HUES64 (cell line): ENCODE data around the gene BCAS3.

Source experiments
- H3K27ac ChIP-seq: 2 replicates; pipeline ENCODE4 v1.7.0; 2013; ENCODE audit warnings: low read depth, low read length, inconsistent platforms
- H3K27me3 ChIP-seq: 2 replicates; pipeline ENCODE4 v1.6.1; 2013; ENCODE audit warnings: mild to moderate bottlenecking, low read length; ENCODE audit not compliant: insufficient read depth
- H3K36me3 ChIP-seq: 2 replicates; pipeline ENCODE4 v1.6.1; 2013; ENCODE audit warnings: mild to moderate bottlenecking, low read length; ENCODE audit not compliant: insufficient read depth
- H3K4me1 ChIP-seq: 2 replicates; pipeline ENCODE4 v1.6.1; 2013; ENCODE audit warnings: mild to moderate bottlenecking, low read length, moderate library complexity; ENCODE audit not compliant: insufficient read depth
- H3K4me3 ChIP-seq: 2 replicates; pipeline ENCODE4 v1.5.1; 2013; ENCODE audit warnings: mild to moderate bottlenecking, low read length, moderate library complexity
- H3K9ac ChIP-seq: 2 replicates; pipeline ENCODE4 v1.6.1; 2013; ENCODE audit warnings: mild to moderate bottlenecking, low read depth, low read length
- H3K9me3 ChIP-seq: 2 replicates; pipeline ENCODE4 v1.6.1; 2013; ENCODE audit warnings: low read depth, low read length; ENCODE audit not compliant: insufficient read depth
- WGBS: fragments of 150-250, 120-280 bp; methylation state at CpG from one replicate; pipeline ENCODE4 v1.1.7; 2013; ENCODE audit warnings: missing lambda C conversion rate; 5-methylcytosine and 5-hydroxymethylcytosine counted together

The BCAS3 gene

DNA sequence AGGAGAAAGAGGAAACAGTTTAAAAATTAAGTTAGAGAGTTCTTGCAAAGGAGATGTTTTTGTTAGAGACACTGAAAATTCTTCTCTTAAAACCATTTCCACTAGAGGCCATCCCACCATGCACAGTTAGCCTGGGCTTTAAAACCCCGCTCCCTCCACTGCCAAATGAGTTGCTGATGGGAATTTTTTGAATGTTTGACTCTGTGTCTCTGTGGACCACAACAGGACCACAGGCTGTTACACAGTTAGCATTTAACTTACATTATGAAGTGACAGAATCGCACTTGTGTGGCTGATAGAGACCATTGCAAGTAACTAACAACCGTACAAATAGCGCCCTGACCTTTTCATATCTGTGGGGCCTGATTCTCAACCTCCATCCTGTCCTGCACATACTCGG lies 647.3 kb downstream of the BCAS3 start:
- Histone ChIP-seq H3K36me3 (no peaks in the 10 kb centered on the region), H3K4me1 (peaks cover 12% of the 10 kb centered on the region; the same call in 1 of the 2 replicates), H3K9me3 (no peaks in the 10 kb centered on the region), H3K9ac (no peak overlapping the region), H3K27ac (no peak overlapping the region), H3K4me3 (no peak overlapping the region), H3K27me3 (no peaks in the 10 kb centered on the region)
- WGBS: 95% methylated on average over 5 of the region's 5 CpGs

DNA sequence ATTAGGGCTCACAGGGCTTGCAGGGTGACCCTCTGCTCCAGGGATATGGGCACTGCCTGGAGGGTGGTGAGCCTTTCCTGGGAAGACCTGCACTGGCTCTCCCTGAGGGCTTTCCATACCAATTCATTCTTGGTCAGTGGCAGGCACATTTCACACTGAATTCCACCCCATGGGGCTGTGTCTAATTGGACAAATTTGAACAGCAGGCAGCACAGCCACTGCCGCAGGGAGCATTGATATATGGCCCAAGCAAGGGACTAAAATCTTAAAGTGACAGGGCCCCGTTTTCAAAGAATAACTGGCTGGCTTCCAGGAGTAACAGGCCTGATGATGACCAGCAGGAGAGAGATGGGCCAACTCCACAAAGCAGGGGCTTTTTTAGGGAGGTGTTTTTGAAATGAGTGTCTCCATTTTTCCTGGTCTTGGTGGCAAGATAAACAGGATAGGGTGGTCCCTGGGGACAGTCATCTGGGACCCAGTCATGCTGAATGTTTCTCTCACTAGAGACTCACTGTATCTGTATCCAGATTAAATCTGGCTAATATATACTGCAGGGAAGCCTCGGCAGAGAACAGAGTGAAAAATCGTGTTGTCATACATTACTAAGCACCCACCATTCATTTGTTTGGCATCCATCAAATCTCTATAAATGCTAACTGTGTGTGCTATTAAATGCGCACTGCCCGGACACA lies 647.9 kb downstream of the BCAS3 start:
- no peak overlapping the region for H3K9ac ChIP-seq

DNA sequence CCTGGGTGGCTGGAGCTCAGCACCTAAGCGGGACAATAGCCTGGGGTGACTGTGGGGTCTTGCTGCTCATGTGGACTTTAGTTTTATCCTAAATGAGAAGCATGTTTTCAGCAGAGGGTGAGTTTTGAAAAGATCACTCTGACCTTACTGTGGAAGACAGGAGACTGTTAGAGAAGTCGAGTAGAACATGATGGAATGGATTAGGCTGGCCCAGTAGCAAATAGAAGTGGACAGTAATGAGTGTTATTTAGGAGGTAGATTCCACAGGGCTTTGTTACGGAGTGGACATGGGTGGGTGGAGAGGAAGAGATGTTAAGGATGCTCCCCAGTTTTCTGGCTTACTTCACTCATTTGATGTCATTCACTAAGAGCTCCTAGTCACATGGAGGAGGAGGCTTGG lies 648.7 kb downstream of the BCAS3 start:
- Histone ChIP-seq H3K27ac (no peak overlapping the region), H3K27me3 (no peaks in the 10 kb centered on the region), H3K4me1 (peaks cover 12% of the 10 kb centered on the region; the same call in 1 of the 2 replicates), H3K9me3 (no peaks in the 10 kb centered on the region), H3K9ac (no peak overlapping the region), H3K4me3 (no peak overlapping the region), H3K36me3 (no peaks in the 10 kb centered on the region)
- 89% methylated on average over 3 of the region's 3 CpGs for WGBS

More for the DNA sequence above, 647.9 kb downstream of the BCAS3 start:
- H3K9me3 ChIP-seq: no peaks in the 10 kb centered on the region
- H3K4me3 ChIP-seq: no peak overlapping the region
- peaks cover 12% of the 10 kb centered on the region; the same call in 1 of the 2 replicates for H3K4me1 ChIP-seq
- 88% methylated on average over 6 of the region's 6 CpGs for WGBS
- no peaks in the 10 kb centered on the region for H3K36me3 ChIP-seq
- no peaks in the 10 kb centered on the region for H3K27me3 ChIP-seq
- H3K27ac ChIP-seq: no peak overlapping the region

DNA sequence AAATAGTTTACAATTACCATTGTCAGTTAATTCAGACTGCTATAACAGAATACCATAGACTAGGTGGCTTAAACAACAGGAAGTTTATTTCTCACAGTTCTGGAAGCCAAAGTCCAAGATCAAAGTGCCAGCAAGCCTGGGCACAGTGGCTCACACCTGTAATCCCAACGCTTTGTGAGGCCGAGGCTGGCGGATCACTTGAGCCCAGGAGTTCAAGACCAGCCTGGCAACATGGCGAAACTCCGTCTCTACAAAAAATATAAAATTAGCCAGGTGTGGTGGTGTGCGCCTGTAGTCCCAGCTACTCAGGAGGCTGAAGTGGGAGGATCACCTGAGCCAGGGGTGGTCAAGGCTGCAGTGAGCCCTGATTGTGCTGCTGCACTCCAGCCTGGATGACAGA lies 650.7 kb downstream of the BCAS3 start:
- no peaks in the 10 kb centered on the region for H3K36me3 ChIP-seq
- 97% methylated on average over 6 of the region's 6 CpGs for WGBS
- H3K4me1 ChIP-seq: peaks cover 6% of the 10 kb centered on the region; the same call in 1 of the 2 replicates
- no peaks in the 10 kb centered on the region for H3K9me3 ChIP-seq
- no peak overlapping the region for H3K4me3 ChIP-seq
- H3K27me3 ChIP-seq: no peaks in the 10 kb centered on the region
- H3K27ac ChIP-seq: no peak overlapping the region
- no peak overlapping the region for H3K9ac ChIP-seq

DNA sequence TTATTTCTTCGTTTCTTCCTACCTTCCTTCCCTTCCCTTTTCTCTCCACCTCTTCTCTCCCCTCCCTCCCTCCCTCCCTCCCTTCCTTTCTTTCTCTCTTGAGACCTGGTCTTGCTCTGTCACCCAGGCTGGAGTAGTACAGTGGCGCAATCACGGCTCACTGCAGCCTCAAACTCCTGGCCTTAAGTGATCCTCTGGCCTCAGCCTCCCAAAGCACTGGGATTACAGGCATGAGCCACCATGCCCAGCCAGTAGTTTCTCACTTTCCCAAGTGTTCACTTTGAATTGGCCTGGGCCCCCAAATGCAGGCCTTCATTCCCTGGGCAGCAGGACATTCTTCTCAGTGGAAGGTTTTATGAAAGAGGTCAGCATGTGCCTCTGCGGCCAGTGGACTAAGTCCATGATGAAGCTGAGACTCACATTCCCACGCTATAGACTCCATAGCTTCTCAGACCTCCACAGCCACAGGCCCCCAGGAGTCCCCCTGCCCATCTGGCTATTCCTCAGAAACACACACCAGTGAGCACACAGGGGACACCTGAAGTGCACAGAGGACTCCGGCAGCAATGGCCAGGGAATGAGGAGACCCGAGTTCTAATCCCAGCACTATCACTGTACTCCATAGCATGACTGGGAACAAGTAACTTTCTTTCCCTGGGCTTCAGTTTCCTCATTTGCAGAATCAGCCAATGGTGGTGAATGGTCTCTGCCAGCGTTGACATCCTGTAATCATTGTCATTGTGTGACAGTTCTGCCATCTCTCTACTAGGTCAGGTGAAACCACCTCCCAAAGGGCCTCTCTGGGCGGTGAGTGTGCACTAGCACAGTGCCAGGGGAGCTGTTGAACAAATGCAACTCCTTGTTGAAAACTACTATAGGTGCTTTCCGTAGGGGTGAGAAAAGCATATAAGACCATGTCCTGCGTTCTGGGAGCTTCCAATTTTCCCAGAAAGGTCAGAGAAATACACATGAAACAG lies 652.8 kb downstream of the BCAS3 start:
- no peaks in the 10 kb centered on the region for H3K4me1 ChIP-seq
- no peak overlapping the region for H3K27ac ChIP-seq
- 94% methylated on average over 11 of the region's 11 CpGs for WGBS
- H3K9me3 ChIP-seq: no peaks in the 10 kb centered on the region
- no peaks in the 10 kb centered on the region for H3K36me3 ChIP-seq
- no peak overlapping the region for H3K4me3 ChIP-seq
- H3K27me3 ChIP-seq: no peaks in the 10 kb centered on the region
- H3K9ac ChIP-seq: no peak overlapping the region

DNA sequence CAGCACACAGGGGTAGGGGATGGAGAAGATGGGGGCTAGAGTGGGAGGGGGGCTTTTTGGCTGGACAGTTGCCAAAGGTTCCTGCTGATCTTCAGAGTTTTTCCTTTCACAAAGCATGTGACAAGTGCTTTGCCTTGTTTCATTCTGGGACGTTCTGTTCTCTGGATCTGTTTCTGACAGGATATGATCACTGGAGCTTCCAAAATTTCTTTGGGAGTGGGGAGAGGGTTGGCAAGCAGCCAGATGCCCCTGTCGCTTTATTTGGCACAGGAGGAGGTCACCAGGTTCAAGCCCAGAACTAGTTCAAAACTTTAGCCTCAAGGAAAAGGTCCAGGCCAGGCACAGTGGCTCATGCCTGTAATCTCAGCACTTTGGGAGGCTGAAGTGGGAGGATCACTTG lies 653.5 kb downstream of the BCAS3 start:
- H3K4me1 ChIP-seq: no peaks in the 10 kb centered on the region
- WGBS: 93% methylated on average over 2 of the region's 2 CpGs

DNA sequence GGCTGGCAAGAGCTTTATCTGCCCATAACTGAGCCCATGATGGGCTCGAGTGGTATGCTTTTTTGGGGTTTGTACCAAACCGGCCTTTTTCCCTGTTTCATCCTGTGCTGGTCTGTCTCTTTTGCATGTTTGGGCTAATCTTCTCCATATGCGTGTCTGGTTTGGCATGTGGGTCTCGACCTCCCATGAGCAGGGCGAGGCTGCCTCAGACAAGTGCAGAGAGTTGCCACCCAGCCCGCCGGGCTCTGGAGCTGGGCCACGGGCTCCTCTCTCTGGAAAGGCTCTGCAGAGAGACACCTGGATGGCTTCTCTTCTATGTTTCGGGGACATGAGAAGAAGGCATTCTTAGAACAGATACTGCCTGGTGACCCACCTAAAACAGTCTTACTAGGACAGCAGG lies 654.2 kb downstream of the BCAS3 start:
- Histone ChIP-seq H3K27ac (no peak overlapping the region), H3K36me3 (no peaks in the 10 kb centered on the region), H3K4me1 (no peaks in the 10 kb centered on the region), H3K27me3 (no peaks in the 10 kb centered on the region), H3K4me3 (no peak overlapping the region), H3K9ac (no peak overlapping the region), H3K9me3 (no peaks in the 10 kb centered on the region)
- WGBS: 96% methylated on average over 9 of the region's 9 CpGs

More for the DNA sequence above, 653.5 kb downstream of the BCAS3 start:
- Histone ChIP-seq H3K36me3 (no peaks in the 10 kb centered on the region), H3K27ac (no peak overlapping the region), H3K9ac (no peak overlapping the region), H3K9me3 (no peaks in the 10 kb centered on the region), H3K27me3 (no peaks in the 10 kb centered on the region), H3K4me3 (no peak overlapping the region)

DNA sequence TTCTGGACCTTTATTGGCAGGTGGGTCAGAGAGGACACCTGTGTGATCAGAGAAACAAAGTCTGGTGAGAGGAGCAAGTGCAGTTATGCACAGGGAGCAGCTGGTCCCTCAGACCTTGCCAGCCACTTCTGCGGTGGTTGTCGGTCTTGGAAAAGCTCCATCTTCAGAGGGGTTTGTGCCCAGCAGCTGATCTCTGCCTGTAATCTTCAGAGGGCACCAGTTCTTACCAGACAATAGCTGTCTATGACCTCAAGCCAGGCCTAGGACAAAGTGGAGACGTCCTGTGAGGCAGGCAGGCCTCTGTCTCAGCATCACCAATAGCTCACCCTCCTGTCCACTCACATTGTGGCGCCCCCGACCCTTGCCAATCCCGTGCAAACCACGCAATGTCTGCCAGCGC lies 655.5 kb downstream of the BCAS3 start:
- Histone ChIP-seq H3K27ac (no peak overlapping the region), H3K4me1 (peaks cover 4% of the 10 kb centered on the region; the same call in 1 of the 2 replicates), H3K27me3 (no peaks in the 10 kb centered on the region), H3K9me3 (no peaks in the 10 kb centered on the region), H3K9ac (no peak overlapping the region), H3K4me3 (no peak overlapping the region), H3K36me3 (no peaks in the 10 kb centered on the region)
- 94% methylated on average over 8 of the region's 8 CpGs for WGBS

DNA sequence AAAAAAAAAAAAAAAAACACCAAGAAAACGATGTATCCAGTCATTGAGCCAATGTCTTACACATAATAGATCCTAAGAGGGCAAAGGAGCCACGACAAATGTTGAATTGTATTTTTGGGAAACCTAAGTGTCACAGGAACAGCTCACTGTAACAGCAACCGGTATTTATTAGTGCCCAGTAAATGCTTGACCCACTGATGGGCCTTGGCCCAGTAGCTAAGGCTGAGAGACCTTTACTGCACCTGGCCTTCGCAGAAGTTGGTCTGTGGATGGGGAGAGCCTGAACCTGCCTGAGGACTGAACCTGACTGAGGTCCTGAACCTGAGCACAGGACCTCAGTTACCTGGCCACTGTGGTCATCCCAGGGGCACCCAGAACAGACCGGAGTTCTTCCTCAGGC lies 657.0 kb downstream of the BCAS3 start:
- Histone ChIP-seq H3K27ac (no peak overlapping the region), H3K9ac (no peak overlapping the region), H3K36me3 (no peaks in the 10 kb centered on the region), H3K27me3 (no peaks in the 10 kb centered on the region), H3K4me3 (no peak overlapping the region), H3K4me1 (peaks cover 4% of the 10 kb centered on the region; the same call in 1 of the 2 replicates), H3K9me3 (no peaks in the 10 kb centered on the region)
- WGBS: 97% methylated on average over 4 of the region's 5 CpGs

DNA sequence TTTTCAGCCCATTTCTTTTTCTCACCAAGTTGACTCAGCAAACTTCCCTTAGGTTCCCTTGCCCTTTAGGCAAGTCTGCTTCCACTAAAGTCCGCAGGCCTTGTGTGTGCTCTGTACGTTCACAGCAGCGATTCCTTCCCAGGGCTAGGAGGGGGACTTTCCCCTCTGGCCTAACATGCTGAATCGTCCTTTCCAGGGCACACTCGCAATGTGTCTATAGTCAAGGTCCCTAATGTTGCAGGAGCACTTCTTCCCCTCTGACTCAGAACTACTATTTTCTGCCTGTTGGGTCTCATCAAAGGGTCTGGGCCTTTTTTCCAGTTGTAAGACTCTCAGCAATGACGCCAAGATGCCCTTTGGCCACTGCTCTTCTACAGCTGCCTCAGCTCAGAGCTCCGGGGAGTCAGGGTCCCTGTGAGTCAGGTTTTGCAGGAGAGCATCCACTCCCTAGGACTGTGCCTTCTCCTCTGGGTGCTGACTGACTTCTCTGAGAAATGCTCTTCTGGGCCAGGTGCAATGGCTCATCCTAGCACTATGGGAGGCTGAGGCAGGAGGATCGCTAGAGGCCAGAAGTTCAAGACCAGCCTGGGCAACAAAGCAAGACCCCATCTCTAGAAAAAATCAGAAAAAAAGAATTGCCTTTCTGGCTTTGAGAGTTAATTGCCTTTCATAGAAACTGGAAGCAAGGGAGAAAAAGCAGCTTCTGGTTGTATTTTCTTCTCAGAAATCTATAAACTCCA lies 657.6 kb downstream of the BCAS3 start:
- H3K27me3 ChIP-seq: no peaks in the 10 kb centered on the region
- no peak overlapping the region for H3K27ac ChIP-seq
- no peak overlapping the region for H3K4me3 ChIP-seq
- H3K36me3 ChIP-seq: no peaks in the 10 kb centered on the region
- peaks cover 4% of the 10 kb centered on the region; the same call in 1 of the 2 replicates for H3K4me1 ChIP-seq
- H3K9me3 ChIP-seq: no peaks in the 10 kb centered on the region
- WGBS: 90% methylated on average over 8 of the region's 8 CpGs
- H3K9ac ChIP-seq: no peak overlapping the region
